Measurements from ENCODE around the gene BST1. TPM values are rescaled to one million over a fixed set of nuclear protein-coding genes. Genes with fewer than 3 reads are reported as not detected.
A peak's percentile ranks its signal among the peaks of the same experiment; 100 is the strongest.

The BST1 gene
- total and polyA plus RNA-seq, 2 donors (not counting 1 experiment from before 2014, with no cell fraction given) = 15.7 to 48.8 TPM

- TF ChIP-seq EZH2 (IDR thresholded peaks at IDR 0.05; ENCODE audit: low read length, missing control alignments) (no peak), CTCF (conservative IDR thresholded peaks at IDR 0.05 in 1 of 2, IDR thresholded peaks at IDR 0.05 in 1 of 2; ENCODE audit: low read depth in 1 of 2, low read length in 2 of 2) (no peak)
- H3K4me2 ChIP-seq (ENCODE audit: extremely low read depth, insufficient read depth, low read length) = no peak overlapping the region
- no peak for DNase-seq (ENCODE audit: low read depth in 2 of 2)
- no peak overlapping the region for H2AFZ ChIP-seq (ENCODE audit: low read length)
- peaks cover 3% of the 10 kb centered on the region for H3K36me3 ChIP-seq (ENCODE audit: control insufficient read depth, insufficient read depth, low read length)
- no peak overlapping the region for H3K27ac ChIP-seq (ENCODE audit: insufficient read depth, low read length)
- H3K4me3 ChIP-seq (replicated peaks in 1 of 4; ENCODE audit: control extremely low read depth in 1 of 4, insufficient read depth in 1 of 4, low read depth in 3 of 4, low read length in 4 of 4) = no peak overlapping the region
- H3K9ac ChIP-seq (ENCODE audit: insufficient read depth, low read length) = no peak overlapping the region
- peaks cover 19% of the 10 kb centered on the region for H3K4me1 ChIP-seq (ENCODE audit: control insufficient read depth, extremely low read depth, insufficient read depth, low read length)
- no peaks in the 10 kb centered on the region for H3K9me3 ChIP-seq (ENCODE audit: control insufficient read depth, insufficient read depth, low read depth, low read length)
- peaks cover 26% of the 10 kb centered on the region for H3K79me2 ChIP-seq (ENCODE audit: control insufficient read depth, insufficient read depth, low read length)
- no peaks in the 10 kb centered on the region for H4K20me1 ChIP-seq (ENCODE audit: control insufficient read depth, extremely low read depth, insufficient read depth, low read length)
- no peaks in the 10 kb centered on the region for H3K27me3 ChIP-seq (ENCODE audit: control insufficient read depth, insufficient read depth, low read length)
Observed at GRCh38 chr4:15688051-15688450, 14.8 kb upstream of the BST1 start.

GRCh38 chr4:15689540-15689939 is 13.3 kb upstream of the BST1 start:
- no peak overlapping the region for H3K4me3 ChIP-seq (replicated peaks in 1 of 4; ENCODE audit: control extremely low read depth in 1 of 4, insufficient read depth in 1 of 4, low read depth in 3 of 4, low read length in 4 of 4)
- peaks cover 3% of the 10 kb centered on the region for H3K36me3 ChIP-seq (ENCODE audit: control insufficient read depth, insufficient read depth, low read length)
- no peak overlapping the region for H2AFZ ChIP-seq (ENCODE audit: low read length)
- H3K27ac ChIP-seq (ENCODE audit: insufficient read depth, low read length) = peak overlapping the region; percentile 52
- peaks cover 17% of the 10 kb centered on the region for H3K4me1 ChIP-seq (ENCODE audit: control insufficient read depth, extremely low read depth, insufficient read depth, low read length)
- no peak overlapping the region for H3K4me2 ChIP-seq (ENCODE audit: extremely low read depth, insufficient read depth, low read length)
- TF ChIP-seq EZH2 (IDR thresholded peaks at IDR 0.05; ENCODE audit: low read length, missing control alignments) (no peak), CTCF (conservative IDR thresholded peaks at IDR 0.05 in 1 of 2, IDR thresholded peaks at IDR 0.05 in 1 of 2; ENCODE audit: low read depth in 1 of 2, low read length in 2 of 2) (no peak)
- H3K27me3 ChIP-seq (ENCODE audit: control insufficient read depth, insufficient read depth, low read length) = no peaks in the 10 kb centered on the region
- no peaks in the 10 kb centered on the region for H3K9me3 ChIP-seq (ENCODE audit: control insufficient read depth, insufficient read depth, low read depth, low read length)
- DNase-seq (ENCODE audit: low read depth in 2 of 2) = peak in 1 of 2 donors; percentile 49
- H4K20me1 ChIP-seq (ENCODE audit: control insufficient read depth, extremely low read depth, insufficient read depth, low read length) = no peaks in the 10 kb centered on the region
- no peak overlapping the region for H3K9ac ChIP-seq (ENCODE audit: insufficient read depth, low read length)
- peaks cover 12% of the 10 kb centered on the region for H3K79me2 ChIP-seq (ENCODE audit: control insufficient read depth, insufficient read depth, low read length)

GRCh38 chr4:15690020-15690809 is 12.7 kb upstream of the BST1 start:
- H3K9ac ChIP-seq (ENCODE audit: insufficient read depth, low read length) = no peak overlapping the region
- H3K79me2 ChIP-seq (ENCODE audit: control insufficient read depth, insufficient read depth, low read length) = peaks cover 5% of the 10 kb centered on the region
- H3K9me3 ChIP-seq (ENCODE audit: control insufficient read depth, insufficient read depth, low read depth, low read length) = no peaks in the 10 kb centered on the region
- H3K27me3 ChIP-seq (ENCODE audit: control insufficient read depth, insufficient read depth, low read length) = no peaks in the 10 kb centered on the region
- H4K20me1 ChIP-seq (ENCODE audit: control insufficient read depth, extremely low read depth, insufficient read depth, low read length) = no peaks in the 10 kb centered on the region
- H3K4me2 ChIP-seq (ENCODE audit: extremely low read depth, insufficient read depth, low read length) = peak overlapping the region; percentile 21
- H3K4me1 ChIP-seq (ENCODE audit: control insufficient read depth, extremely low read depth, insufficient read depth, low read length) = peaks cover 18% of the 10 kb centered on the region
- TF ChIP-seq CTCF (conservative IDR thresholded peaks at IDR 0.05 in 1 of 2, IDR thresholded peaks at IDR 0.05 in 1 of 2; ENCODE audit: low read depth in 1 of 2, low read length in 2 of 2) (no peak), EZH2 (IDR thresholded peaks at IDR 0.05; ENCODE audit: low read length, missing control alignments) (no peak)
- no peak overlapping the region for H3K4me3 ChIP-seq (replicated peaks in 1 of 4; ENCODE audit: control extremely low read depth in 1 of 4, insufficient read depth in 1 of 4, low read depth in 3 of 4, low read length in 4 of 4)
- peak; percentile 64 to 98 for DNase-seq (ENCODE audit: low read depth in 2 of 2)
- H2AFZ ChIP-seq (ENCODE audit: low read length) = no peak overlapping the region
- peak overlapping the region; percentile 61 for H3K27ac ChIP-seq (ENCODE audit: insufficient read depth, low read length)
- peaks cover 3% of the 10 kb centered on the region for H3K36me3 ChIP-seq (ENCODE audit: control insufficient read depth, insufficient read depth, low read length)
